ENCODE results near the gene FAM234B.

Gene FAM234B

GRCh38 chr12:12999271-12999958 is 44.8 kb upstream of the FAM234B start:
- peak overlapping the region; percentile 74 for H3K4me3 ChIP-seq (ENCODE audit: low read length, poor library complexity, severe bottlenecking)

GRCh38 chr12:12999959-13000615 is 44.1 kb upstream of the FAM234B start, which contains the start of gene HEBP1:
Gene HEBP1 (minus strand): TSS chr12:13000265. CDS start chr12:13000114, 151 bp downstream.
- Histone ChIP-seq H3K4me3 (ENCODE audit: low read length, poor library complexity, severe bottlenecking) (peak within 1 kb of the TSS; percentile 74), H3K27me3 (ENCODE audit: insufficient read depth, low read length, poor library complexity, severe bottlenecking) (no peaks in the 10 kb centered on the region), H3K36me3 (ENCODE audit: insufficient read depth, low read length) (no peaks in the 10 kb centered on the region), H3K79me2 (ENCODE audit: insufficient read depth, low read length) (no peaks in the 10 kb centered on the region), H3K9me2 (replicated peaks; ENCODE audit: low read depth, low read length) (no peaks in the 10 kb centered on the region), H3K9me3 (ENCODE audit: insufficient read depth, low read depth, low read length) (no peaks in the 10 kb centered on the region), H4K20me1 (ENCODE audit: insufficient read depth, low read length, poor library complexity, severe bottlenecking) (no peaks in the 10 kb centered on the region), H2AFZ (ENCODE audit: low read length) (peak within 1 kb of the TSS; percentile 89), H3F3A (ENCODE audit: low read depth) (no peaks in the 10 kb centered on the region), H3K4me1 (ENCODE audit: insufficient read depth, low read length, poor library complexity, severe bottlenecking) (peaks cover 24% of the 10 kb centered on the region), H3K9ac (ENCODE audit: low read depth, low read length, poor library complexity, severe bottlenecking) (peak within 1 kb of the TSS; percentile 74), H3K4me2 (ENCODE audit: low read depth, low read length, poor library complexity, severe bottlenecking) (peak within 1 kb of the TSS; percentile 99)
- no peak for TF ChIP-seq CTCF (conservative IDR thresholded peaks at IDR 0.05; ENCODE audit: low read length)
- no peak for TF ChIP-seq EZH2phosphoT487 (IDR thresholded peaks at IDR 0.05; ENCODE audit: borderline replicate concordance)

More at GRCh38 chr12:12999271-12999958, 44.8 kb upstream of the FAM234B start:
- Histone ChIP-seq H3F3A (ENCODE audit: low read depth) (no peaks in the 10 kb centered on the region), H2AFZ (ENCODE audit: low read length) (peak overlapping the region; percentile 89), H3K79me2 (ENCODE audit: insufficient read depth, low read length) (no peaks in the 10 kb centered on the region), H3K9me2 (replicated peaks; ENCODE audit: low read depth, low read length) (no peaks in the 10 kb centered on the region), H3K36me3 (ENCODE audit: insufficient read depth, low read length) (no peaks in the 10 kb centered on the region), H4K20me1 (ENCODE audit: insufficient read depth, low read length, poor library complexity, severe bottlenecking) (no peaks in the 10 kb centered on the region), H3K4me1 (ENCODE audit: insufficient read depth, low read length, poor library complexity, severe bottlenecking) (peaks cover 24% of the 10 kb centered on the region), H3K4me2 (ENCODE audit: low read depth, low read length, poor library complexity, severe bottlenecking) (peak overlapping the region; percentile 99), H3K27me3 (ENCODE audit: insufficient read depth, low read length, poor library complexity, severe bottlenecking) (no peaks in the 10 kb centered on the region), H3K9ac (ENCODE audit: low read depth, low read length, poor library complexity, severe bottlenecking) (peak overlapping the region; percentile 74), H3K9me3 (ENCODE audit: insufficient read depth, low read depth, low read length) (no peaks in the 10 kb centered on the region)
- TF ChIP-seq EZH2phosphoT487 (IDR thresholded peaks at IDR 0.05; ENCODE audit: borderline replicate concordance) (no peak), CTCF (conservative IDR thresholded peaks at IDR 0.05; ENCODE audit: low read length) (no peak)

GRCh38 chr12:13000616-13000924 is 43.6 kb upstream of the FAM234B start:
- Histone ChIP-seq H3K4me1 (ENCODE audit: insufficient read depth, low read length, poor library complexity, severe bottlenecking) (peaks cover 24% of the 10 kb centered on the region), H3F3A (ENCODE audit: low read depth) (no peaks in the 10 kb centered on the region), H3K36me3 (ENCODE audit: insufficient read depth, low read length) (no peaks in the 10 kb centered on the region), H3K9ac (ENCODE audit: low read depth, low read length, poor library complexity, severe bottlenecking) (peak overlapping the region; percentile 65), H3K9me3 (ENCODE audit: insufficient read depth, low read depth, low read length) (no peaks in the 10 kb centered on the region), H4K20me1 (ENCODE audit: insufficient read depth, low read length, poor library complexity, severe bottlenecking) (no peaks in the 10 kb centered on the region), H2AFZ (ENCODE audit: low read length) (peak overlapping the region; percentile 48), H3K79me2 (ENCODE audit: insufficient read depth, low read length) (no peaks in the 10 kb centered on the region), H3K9me2 (replicated peaks; ENCODE audit: low read depth, low read length) (no peaks in the 10 kb centered on the region), H3K27me3 (ENCODE audit: insufficient read depth, low read length, poor library complexity, severe bottlenecking) (no peaks in the 10 kb centered on the region), H3K4me3 (ENCODE audit: low read length, poor library complexity, severe bottlenecking) (peak overlapping the region; percentile 74), H3K4me2 (ENCODE audit: low read depth, low read length, poor library complexity, severe bottlenecking) (peak overlapping the region; percentile 77)
- TF ChIP-seq CTCF (conservative IDR thresholded peaks at IDR 0.05; ENCODE audit: low read length): no peak
- TF ChIP-seq EZH2phosphoT487 (IDR thresholded peaks at IDR 0.05; ENCODE audit: borderline replicate concordance): no peak
